OCI-LY3 (cell line): ENCODE data around the gene MRPS35.
A peak's percentile ranks its signal among the peaks of the same experiment; 100 is the strongest.

ENCODE experiments used
- H2AFZ ChIP-seq: fragments of 200-600, 300-600 bp; shearing (Covaris generic); 2 replicates; pipeline ENCODE4 v1.6.0; 2014; ENCODE audit warnings: antibody characterized with exemption, low read depth, low read length
- H3K27ac ChIP-seq: fragments of 200-600, 300-600 bp; sonication (generic); 2 replicates; pipeline ENCODE4 v1.5.1; 2014; ENCODE audit warnings: mild to moderate bottlenecking, low read length, moderate library complexity, mixed read lengths
- H3K27me3 ChIP-seq: fragments of 200-600, 300-600 bp; sonication (generic); 2 replicates; pipeline ENCODE4 v1.6.1; 2014; ENCODE audit warnings: low read depth, low read length, mixed read lengths
- H3K36me3 ChIP-seq: fragments of 200-600, 300-600 bp; sonication (generic); replicated peaks from 2 replicates; pipeline ENCODE3; 2014; ENCODE audit warnings: low read depth, low read length, mixed read lengths
- H3K4me1 ChIP-seq: fragments of 300-600, 200-600 bp; sonication (generic); 2 replicates; pipeline ENCODE4 v1.6.1; 2014; ENCODE audit warnings: low read length, mixed read lengths
- H3K4me2 ChIP-seq: fragments of 200-600, 300-600 bp; sonication (generic); 2 replicates; pipeline ENCODE4 v1.6.1; 2014; ENCODE audit warnings: low read length, mixed read lengths
- H3K4me3 ChIP-seq: fragments of 300-600, 200-600 bp; sonication (generic); 2 replicates; pipeline ENCODE4 v1.5.1; 2014; ENCODE audit warnings: antibody characterized with exemption, mild to moderate bottlenecking, low read length, moderate library complexity
- H3K79me2 ChIP-seq: fragments of 300-600, 200-600 bp; shearing (Covaris generic); 2 replicates; pipeline ENCODE4 v1.6.1; 2014; ENCODE audit warnings: mild to moderate bottlenecking, low read length, mixed read lengths
- H3K9ac ChIP-seq: fragments of 300-600, 200-600 bp; shearing (Covaris generic); 2 replicates; pipeline ENCODE4 v1.6.0; 2014; ENCODE audit warnings: mild to moderate bottlenecking, low read length, moderate library complexity
- H3K9me3 ChIP-seq: fragments of 200-600, 300-600 bp; shearing (Covaris generic); 2 replicates; pipeline ENCODE4 v1.6.1; 2014; ENCODE audit warnings: low read length, mixed read lengths; ENCODE audit not compliant: insufficient read depth
- H4K20me1 ChIP-seq: fragments of 200-600, 300-600 bp; sonication (generic); 2 replicates; pipeline ENCODE4 v1.6.1; 2016; ENCODE audit warnings: low read length, mixed read lengths; ENCODE audit not compliant: insufficient read depth
- EZH2phosphoT487 ChIP-seq: fragments of 200-600 bp; shearing (Covaris generic); IDR thresholded peaks from 2 replicates; pipeline ENCODE4 v1.6.1; 2018; ENCODE audit warnings: antibody characterized with exemption, mixed run types, low read depth
- TF ChIP-seq, protein P1 (sequence below): fragments of 200-600, 300-600 bp; sonication (generic); IDR thresholded peaks from 2 replicates; pipeline ENCODE4 v1.5.1; 2014; ENCODE audit warnings: antibody characterized with exemption, low read length, low read depth

Gene MRPS35

DNA sequence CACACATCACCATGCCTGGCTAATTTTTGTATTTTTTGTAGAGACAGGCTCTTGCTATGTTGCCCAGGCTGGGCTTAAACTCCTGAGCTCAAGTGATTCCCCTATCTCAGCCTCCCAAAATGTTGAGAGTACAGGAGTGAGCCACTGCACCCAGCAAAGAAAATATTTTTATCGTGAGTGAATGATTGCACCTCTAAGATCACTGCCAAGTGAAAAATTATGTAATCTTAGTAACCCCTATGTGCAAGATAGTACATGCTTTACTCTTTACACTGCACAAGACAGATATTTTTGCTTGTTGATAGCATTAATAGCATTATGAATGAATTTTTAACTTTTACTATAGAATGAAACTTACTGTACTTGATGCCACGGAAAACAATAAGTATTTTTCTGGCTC is 3.4 kb upstream of the MRPS35 start:
- no peak overlapping the region for H3K9ac ChIP-seq
- H3K36me3 ChIP-seq: no peaks in the 10 kb centered on the region
- no peak overlapping the region for H3K4me3 ChIP-seq
- peaks cover 13% of the 10 kb centered on the region for H3K4me1 ChIP-seq
- no peaks in the 10 kb centered on the region for H3K9me3 ChIP-seq
- H3K27me3 ChIP-seq: no peaks in the 10 kb centered on the region
- no peak overlapping the region for H2AFZ ChIP-seq
- no peak overlapping the region for H3K27ac ChIP-seq
- H3K4me2 ChIP-seq: no peak overlapping the region
- H4K20me1 ChIP-seq: peaks cover 5% of the 10 kb centered on the region
- TF ChIP-seq, protein P1, sequence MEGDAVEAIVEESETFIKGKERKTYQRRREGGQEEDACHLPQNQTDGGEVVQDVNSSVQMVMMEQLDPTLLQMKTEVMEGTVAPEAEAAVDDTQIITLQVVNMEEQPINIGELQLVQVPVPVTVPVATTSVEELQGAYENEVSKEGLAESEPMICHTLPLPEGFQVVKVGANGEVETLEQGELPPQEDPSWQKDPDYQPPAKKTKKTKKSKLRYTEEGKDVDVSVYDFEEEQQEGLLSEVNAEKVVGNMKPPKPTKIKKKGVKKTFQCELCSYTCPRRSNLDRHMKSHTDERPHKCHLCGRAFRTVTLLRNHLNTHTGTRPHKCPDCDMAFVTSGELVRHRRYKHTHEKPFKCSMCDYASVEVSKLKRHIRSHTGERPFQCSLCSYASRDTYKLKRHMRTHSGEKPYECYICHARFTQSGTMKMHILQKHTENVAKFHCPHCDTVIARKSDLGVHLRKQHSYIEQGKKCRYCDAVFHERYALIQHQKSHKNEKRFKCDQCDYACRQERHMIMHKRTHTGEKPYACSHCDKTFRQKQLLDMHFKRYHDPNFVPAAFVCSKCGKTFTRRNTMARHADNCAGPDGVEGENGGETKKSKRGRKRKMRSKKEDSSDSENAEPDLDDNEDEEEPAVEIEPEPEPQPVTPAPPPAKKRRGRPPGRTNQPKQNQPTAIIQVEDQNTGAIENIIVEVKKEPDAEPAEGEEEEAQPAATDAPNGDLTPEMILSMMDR: no peak
- no peak for TF ChIP-seq EZH2phosphoT487
- peaks cover 17% of the 10 kb centered on the region for H3K79me2 ChIP-seq

DNA sequence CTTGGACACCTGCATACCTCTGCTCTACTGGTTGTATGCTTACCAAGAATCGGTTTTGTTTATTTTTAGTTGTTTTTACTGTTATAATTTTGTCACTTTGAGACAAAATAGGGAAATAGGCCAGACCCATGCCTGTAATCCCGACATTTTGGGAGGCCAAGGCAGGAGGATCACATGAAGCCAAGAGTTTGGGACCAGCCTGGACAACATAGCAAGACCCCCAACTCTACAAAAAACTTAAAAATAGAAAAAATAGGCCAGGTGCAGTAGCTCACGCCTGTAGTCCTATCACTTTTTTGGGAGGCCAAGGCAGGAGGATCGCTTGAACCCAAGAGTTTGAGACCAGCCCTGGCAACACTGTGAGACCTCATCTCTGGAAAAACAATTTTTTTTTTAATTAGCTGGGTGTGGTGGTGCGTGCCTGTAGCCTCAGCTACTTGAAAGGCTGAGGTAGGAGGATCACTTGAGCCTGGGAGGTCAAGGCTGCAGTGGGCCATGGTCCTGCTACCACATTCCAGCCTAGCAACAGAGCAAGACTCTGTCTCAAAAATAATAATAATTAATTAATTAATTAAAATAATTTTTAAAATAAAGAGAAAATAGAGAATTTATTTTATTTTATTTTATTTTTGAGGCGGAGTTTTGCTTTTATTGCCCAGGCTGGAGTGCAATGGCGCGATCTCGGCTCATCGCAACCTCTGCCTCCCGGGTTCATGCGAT is 1.3 kb upstream of the MRPS35 start:
- no peak overlapping the region for H3K27ac ChIP-seq

DNA sequence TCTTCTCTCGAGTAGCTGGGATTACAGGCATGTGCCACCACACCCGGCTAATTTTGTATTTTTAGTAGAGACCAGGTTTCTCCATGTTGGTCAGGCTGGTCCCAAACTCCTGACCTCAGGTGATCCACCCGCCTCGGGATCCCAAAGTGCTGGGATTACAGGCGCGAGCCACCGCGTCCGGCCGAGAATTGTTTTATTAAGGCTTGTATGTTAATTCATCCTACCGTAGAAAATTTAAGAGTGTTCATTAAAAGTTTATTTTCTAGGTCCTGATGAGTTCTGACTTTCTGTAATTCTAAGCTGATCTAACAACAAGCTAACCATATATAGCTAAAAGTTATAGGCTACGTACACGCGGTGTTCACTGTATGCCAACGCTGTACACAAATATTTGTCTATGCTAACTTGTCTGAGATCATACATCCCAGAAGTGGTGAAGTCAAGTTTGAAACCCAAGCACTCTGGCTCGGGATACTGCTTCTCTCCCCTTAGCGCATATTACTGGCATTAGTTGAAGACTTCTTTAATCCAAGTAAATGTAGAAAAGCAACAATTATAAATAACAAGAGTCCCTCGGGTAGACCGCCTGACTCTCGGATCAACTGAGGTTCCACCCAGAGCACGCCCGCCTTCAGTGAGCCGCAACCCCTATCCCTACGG is 570 bp upstream of the MRPS35 start:
- H3K79me2 ChIP-seq: peaks cover 45% of the 10 kb centered on the region
- H3K27me3 ChIP-seq: no peaks in the 10 kb centered on the region
- no peaks in the 10 kb centered on the region for H3K9me3 ChIP-seq
- H4K20me1 ChIP-seq: peaks cover 11% of the 10 kb centered on the region
- peak overlapping the region; percentile 85 for H2AFZ ChIP-seq
- peak overlapping the region; percentile 88 for H3K9ac ChIP-seq
- no peak for TF ChIP-seq EZH2phosphoT487
- TF ChIP-seq, protein P1: no peak
- peak overlapping the region; percentile 79 for H3K4me2 ChIP-seq
- H3K36me3 ChIP-seq: peaks cover 3% of the 10 kb centered on the region
- peak overlapping the region; percentile 96 for H3K4me3 ChIP-seq
- H3K4me1 ChIP-seq: peaks cover 12% of the 10 kb centered on the region
- H3K27ac ChIP-seq: peak overlapping the region; percentile 50

More for the DNA sequence above, 1.3 kb upstream of the MRPS35 start:
- Histone ChIP-seq H4K20me1 (peaks cover 11% of the 10 kb centered on the region), H3K4me3 (peak overlapping the region; percentile 96; the same call in 1 of the 2 replicates), H3K27me3 (no peaks in the 10 kb centered on the region), H3K4me1 (peaks cover 12% of the 10 kb centered on the region), H2AFZ (no peak overlapping the region), H3K9me3 (no peaks in the 10 kb centered on the region), H3K4me2 (peak overlapping the region; percentile 79; the same call in 1 of the 2 replicates), H3K79me2 (peaks cover 38% of the 10 kb centered on the region), H3K9ac (no peak overlapping the region), H3K36me3 (peaks cover 3% of the 10 kb centered on the region)
- TF ChIP-seq, protein P1: no peak
- no peak for TF ChIP-seq EZH2phosphoT487

DNA sequence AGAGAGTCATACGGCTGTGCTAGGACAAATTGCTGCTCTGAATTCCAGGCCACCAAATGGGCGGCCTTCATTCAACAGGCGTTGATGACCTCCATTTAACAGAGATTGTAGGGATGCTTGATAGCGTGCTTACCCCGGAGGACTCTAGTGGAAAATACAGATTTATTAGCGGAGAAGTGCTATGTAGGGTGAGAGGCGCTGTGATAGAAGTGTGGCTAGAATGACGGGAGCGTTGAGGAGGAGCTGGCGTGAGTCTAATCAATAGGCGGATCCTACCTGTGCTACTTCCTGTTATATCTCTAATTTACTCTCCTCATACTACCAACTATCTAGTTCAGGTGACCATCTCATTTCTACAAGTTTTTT is 668 bp downstream of the MRPS35 start:
- Histone ChIP-seq H4K20me1 (peaks cover 11% of the 10 kb centered on the region), H3K4me2 (peak overlapping the region; percentile 80), H3K27me3 (no peaks in the 10 kb centered on the region), H2AFZ (peak overlapping the region; percentile 88; the same call in 1 of the 2 replicates), H3K4me3 (peak overlapping the region; percentile 96), H3K4me1 (peaks cover 12% of the 10 kb centered on the region), H3K36me3 (peaks cover 7% of the 10 kb centered on the region), H3K9me3 (no peaks in the 10 kb centered on the region), H3K27ac (peak overlapping the region; percentile 33), H3K79me2 (peaks cover 50% of the 10 kb centered on the region), H3K9ac (peak overlapping the region; percentile 88)
- no peak for TF ChIP-seq EZH2phosphoT487
- TF ChIP-seq, protein P1: no peak
